ENCODE results near the gene LAMB3.

LAMB3 gene

GRCh38 chr1:209594440-209594839 lies 57.8 kb downstream of the LAMB3 start:
- no peak for DNase-seq

GRCh38 chr1:209593747-209594146 lies 58.5 kb downstream of the LAMB3 start:
- DNase-seq = no peak

GRCh38 chr1:209590405-209590804 lies 61.8 kb downstream of the LAMB3 start:
- DNase-seq = no peak

GRCh38 chr1:209589863-209590262 lies 62.4 kb downstream of the LAMB3 start:
- no peak for DNase-seq

- DNase-seq = no peak
Measured at GRCh38 chr1:209589440-209589839, 62.8 kb downstream of the LAMB3 start.

GRCh38 chr1:209587789-209588188 lies 64.4 kb downstream of the LAMB3 start:
- no peak for DNase-seq

- DNase-seq = no peak
Measured at GRCh38 chr1:209586221-209586740, 65.9 kb downstream of the LAMB3 start.

GRCh38 chr1:209585672-209586071 lies 66.6 kb downstream of the LAMB3 start:
- peak; percentile 50 for DNase-seq

- no peak for DNase-seq
Measured at GRCh38 chr1:209585197-209585596, 67.0 kb downstream of the LAMB3 start.

GRCh38 chr1:209584231-209584672 lies 68.0 kb downstream of the LAMB3 start:
- no peak for DNase-seq

GRCh38 chr1:209583408-209583807 lies 68.8 kb downstream of the LAMB3 start, which contains the start of gene CAMK1G:
TSS of gene CAMK1G (plus strand) at chr1:209583714. CDS start at chr1:209594984, 11,270 bp downstream.
- no peak for DNase-seq

GRCh38 chr1:209580577-209580976 lies 71.6 kb downstream of the LAMB3 start:
- no peak for DNase-seq

- DNase-seq = no peak
Measured at GRCh38 chr1:209577346-209577745, 74.9 kb downstream of the LAMB3 start.

GRCh38 chr1:209576392-209577197 lies 75.6 kb downstream of the LAMB3 start:
- peak; percentile 38 for DNase-seq

- no peak for DNase-seq
Measured at GRCh38 chr1:209570743-209571142, 81.5 kb downstream of the LAMB3 start.

GRCh38 chr1:209569455-209570207 lies 82.6 kb downstream of the LAMB3 start:
- peak; percentile 86 for DNase-seq

GRCh38 chr1:209567698-209568175 lies 84.5 kb downstream of the LAMB3 start:
- no peak for DNase-seq

GRCh38 chr1:209565759-209566678 lies 86.2 kb downstream of the LAMB3 start:
- peak; percentile 91 for DNase-seq

Data from NCI-H1105 (cell line).